Measurements from ENCODE around the gene SUN2.

DNA sequence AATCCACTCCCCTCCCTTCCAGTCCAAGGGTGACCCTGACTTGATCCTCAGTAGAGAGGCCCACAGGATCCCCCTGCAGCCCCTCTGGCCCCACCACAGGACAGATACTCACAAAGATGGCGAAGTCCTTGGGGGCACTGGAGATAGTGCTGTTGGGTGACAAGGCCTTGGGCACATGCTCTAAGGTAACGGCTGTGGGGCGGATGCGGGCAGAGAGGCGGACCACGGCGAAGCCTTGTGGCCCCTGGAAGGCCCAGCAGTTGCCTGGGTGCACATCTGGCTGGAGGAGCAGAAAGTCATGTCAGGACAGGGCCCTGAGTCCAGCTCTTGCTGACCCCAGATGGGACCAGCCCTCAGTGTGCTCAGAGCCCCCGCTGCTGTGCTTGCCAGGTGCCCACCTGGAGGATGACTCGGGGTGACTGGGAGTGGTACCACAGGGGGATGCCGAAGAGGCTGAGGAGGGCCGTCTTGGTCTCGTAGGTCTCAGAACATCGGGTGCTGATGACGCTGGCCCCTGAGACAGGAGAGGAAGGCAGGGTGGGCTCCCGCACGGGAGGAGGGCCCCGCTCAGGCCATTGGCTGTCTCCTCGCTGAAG, 17.2 kb downstream of the SUN2 start:
- TF ChIP-seq CTCF (conservative IDR thresholded peaks at IDR 0.05; ENCODE audit: low read depth, low read length) (no peak), EZH2 (IDR thresholded peaks at IDR 0.05; ENCODE audit: borderline replicate concordance, low read depth, low read length, poor library complexity, severe bottlenecking) (no peak)
